SU-DHL-6 (cell line): ENCODE measurements around the gene DNM2.

Experiments
- EZH2phosphoT487 ChIP-seq: fragments of 200-600 bp; sonication (generic), shearing (Covaris generic); conservative IDR thresholded peaks from 2 replicates; pipeline ENCODE4 v1.6.1; 2018; ENCODE audit warnings: mild to moderate bottlenecking, antibody characterized with exemption, low read length, moderate library complexity, mixed read lengths
- TF ChIP-seq, protein P1 (sequence below): fragments of 200-600 bp; sonication (generic); IDR thresholded peaks from one replicate; pipeline ENCODE4 v1.5.1; 2017; ENCODE audit warnings: antibody characterized with exemption, mild to moderate bottlenecking, low read length, moderate library complexity; ENCODE audit not compliant: insufficient read depth, poor library complexity, severe bottlenecking

DNA sequence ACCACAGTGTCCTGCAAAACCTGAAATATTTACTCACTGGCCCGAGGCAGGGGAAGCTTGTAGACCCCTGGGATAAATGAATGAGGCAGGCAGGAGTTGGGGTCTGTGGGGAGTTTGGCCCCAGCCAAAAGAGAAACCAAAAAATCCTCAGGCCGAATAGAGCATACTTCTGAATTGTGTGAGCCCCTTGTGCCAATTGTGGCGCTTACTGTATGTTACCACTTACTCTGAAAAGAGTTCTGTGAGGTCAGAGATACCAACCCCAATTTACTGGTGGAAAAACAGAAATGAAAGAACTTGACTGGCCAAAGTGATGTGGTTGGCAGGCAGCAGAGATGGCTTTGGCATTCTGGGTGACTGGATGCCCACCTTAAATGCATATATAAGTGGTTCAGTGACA lies 160.4 kb downstream of the DNM2 start:
- TF ChIP-seq, protein P1, sequence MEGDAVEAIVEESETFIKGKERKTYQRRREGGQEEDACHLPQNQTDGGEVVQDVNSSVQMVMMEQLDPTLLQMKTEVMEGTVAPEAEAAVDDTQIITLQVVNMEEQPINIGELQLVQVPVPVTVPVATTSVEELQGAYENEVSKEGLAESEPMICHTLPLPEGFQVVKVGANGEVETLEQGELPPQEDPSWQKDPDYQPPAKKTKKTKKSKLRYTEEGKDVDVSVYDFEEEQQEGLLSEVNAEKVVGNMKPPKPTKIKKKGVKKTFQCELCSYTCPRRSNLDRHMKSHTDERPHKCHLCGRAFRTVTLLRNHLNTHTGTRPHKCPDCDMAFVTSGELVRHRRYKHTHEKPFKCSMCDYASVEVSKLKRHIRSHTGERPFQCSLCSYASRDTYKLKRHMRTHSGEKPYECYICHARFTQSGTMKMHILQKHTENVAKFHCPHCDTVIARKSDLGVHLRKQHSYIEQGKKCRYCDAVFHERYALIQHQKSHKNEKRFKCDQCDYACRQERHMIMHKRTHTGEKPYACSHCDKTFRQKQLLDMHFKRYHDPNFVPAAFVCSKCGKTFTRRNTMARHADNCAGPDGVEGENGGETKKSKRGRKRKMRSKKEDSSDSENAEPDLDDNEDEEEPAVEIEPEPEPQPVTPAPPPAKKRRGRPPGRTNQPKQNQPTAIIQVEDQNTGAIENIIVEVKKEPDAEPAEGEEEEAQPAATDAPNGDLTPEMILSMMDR = no peak
- TF ChIP-seq EZH2phosphoT487 = no peak
